HG03108 (cell line): ENCODE results near the gene RPL10A.
"Not testable (repeated sequence)": the region's sequence is repeated elsewhere in the genome, so short reads cannot be mapped to it uniquely, and the experiment has no call there.

ENCODE experiments used
- ATAC-seq: cut with Tn5 transposase; IDR thresholded peaks from one replicate; pipeline ENCODE4 v1.9.1; 2021; ENCODE audit warnings: moderate library complexity; ENCODE audit not compliant: unreplicated experiment

RPL10A gene

GRCh38 chr6:35510916-35511561 is 42.8 kb downstream of the RPL10A start:
- no peak for ATAC-seq

DNA sequence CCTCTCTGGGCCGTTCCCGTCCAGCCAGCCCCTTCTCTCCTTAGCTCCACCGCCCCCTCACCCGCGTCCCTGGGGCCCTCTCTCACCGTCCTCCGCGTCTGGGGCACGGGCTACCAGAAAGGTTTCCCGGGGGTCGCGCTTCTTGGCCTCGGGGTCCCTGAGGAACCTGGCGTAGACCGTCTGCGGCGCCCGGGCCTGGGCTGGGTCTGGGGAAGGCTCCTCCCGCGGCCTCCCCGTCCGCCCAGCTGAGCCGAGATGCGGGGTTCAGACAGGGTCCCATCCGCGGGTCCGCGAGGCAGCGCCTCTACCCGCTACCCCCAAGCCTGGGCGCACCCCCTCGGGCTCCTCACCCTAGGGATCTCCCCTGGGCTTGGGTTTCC is 43.4 kb downstream of the RPL10A start:
- no peak for ATAC-seq

DNA sequence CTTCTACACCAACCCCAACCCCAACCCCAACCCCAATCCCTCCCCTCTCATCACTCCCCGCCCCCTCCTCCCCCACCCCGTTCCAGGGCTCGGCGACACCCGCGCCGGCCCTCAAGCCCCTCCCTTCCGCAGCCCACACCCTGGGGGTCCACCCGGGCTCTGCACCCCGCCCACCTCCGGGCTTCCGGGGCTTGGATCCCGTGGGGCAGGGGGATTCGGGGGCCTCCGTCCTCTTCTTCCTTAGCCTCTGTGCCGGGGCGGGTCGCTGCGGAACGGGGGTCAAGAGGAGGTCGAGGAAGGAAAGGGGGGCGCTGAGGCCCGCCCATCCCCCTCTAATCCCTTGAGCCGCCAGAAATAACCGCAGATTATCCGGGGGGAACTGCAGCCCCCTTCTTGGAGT is 43.8 kb downstream of the RPL10A start:
- ATAC-seq: no peak

- no peak for ATAC-seq
Measured at GRCh38 chr6:35512740-35513139, 44.5 kb downstream of the RPL10A start, which contains the start of gene TULP1. TULP1 (minus strand) TSS chr6:35512896; CDS start chr6:35512858, 38 bp downstream.

DNA sequence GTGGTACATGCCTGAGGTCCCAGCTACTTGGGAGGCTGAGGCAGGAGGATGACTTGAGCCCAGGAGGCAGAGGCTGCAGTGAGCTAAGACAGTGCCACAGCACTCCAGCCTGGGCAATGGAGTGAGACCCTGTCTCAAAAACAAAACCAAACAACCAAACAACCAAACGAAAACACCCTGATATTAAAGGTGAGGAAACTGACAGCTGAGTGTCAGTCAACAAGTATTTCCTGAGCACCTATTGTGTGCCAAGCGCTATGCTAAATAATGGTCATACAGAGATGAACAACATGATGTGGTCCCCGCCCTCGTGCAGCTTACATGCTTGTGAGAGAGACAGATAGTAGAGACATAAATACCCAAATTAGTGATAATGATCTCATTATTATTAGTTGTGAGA is 46.4 kb downstream of the RPL10A start:
- ATAC-seq: no peak

- not testable (repeated sequence) for ATAC-seq
Measured at GRCh38 chr6:35515939-35516338, 47.7 kb downstream of the RPL10A start.

GRCh38 chr6:35516712-35517111 is 48.5 kb downstream of the RPL10A start:
- no peak for ATAC-seq

DNA sequence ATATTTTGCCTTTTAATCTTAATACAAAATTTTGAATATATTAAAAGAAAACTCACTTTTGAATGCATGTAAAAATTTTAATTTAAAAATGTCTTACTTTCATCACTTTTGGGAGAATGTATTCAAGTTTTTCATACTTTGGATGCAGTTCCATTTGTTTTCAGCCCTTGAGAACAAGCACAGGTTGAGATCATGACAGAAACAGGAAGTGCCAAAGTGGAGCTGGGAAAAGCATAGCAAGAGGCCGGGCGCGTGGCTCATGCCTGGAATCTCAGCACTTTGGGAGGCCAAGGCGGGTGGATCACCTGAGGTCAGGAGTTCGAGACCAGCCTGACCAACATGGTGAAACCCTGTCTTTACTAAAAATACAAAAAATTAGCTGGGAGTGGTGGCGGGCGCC is 49.8 kb downstream of the RPL10A start:
- not testable (repeated sequence) for ATAC-seq

DNA sequence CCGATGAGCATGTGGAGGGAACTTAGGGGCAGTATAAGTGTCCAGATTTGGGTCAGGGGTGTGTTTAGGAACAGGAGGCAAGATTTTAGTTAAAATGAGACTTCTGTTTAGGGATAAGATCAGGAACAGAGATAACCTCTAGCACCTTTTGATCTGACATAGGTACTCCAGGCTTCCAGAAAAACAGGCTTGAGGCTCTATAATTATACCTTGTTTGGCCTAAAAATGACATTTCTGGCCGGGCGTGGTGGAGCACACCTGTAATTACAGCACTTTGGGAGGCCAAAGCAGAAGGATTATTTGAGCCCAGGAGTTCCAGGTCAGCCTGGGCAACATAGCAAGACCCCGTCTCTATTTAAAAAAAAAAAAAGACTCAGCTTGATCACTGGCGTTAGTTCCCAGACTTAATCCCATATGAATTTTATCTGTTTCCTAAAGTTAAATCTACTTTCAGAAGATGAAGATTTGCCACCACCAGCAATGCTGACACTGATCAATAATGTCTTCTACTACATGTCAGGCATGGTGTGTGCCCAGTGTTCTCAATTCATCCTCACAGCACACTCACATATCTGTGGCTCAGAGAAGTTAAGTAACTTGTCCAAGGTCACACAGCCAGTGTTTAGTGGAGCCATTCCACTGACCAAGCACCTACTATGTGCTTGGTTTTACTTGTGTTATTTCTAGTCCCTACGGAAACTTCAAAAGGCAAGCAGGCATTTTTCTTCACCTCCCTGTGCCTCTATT is 50.5 kb downstream of the RPL10A start:
- ATAC-seq: no peak

GRCh38 chr6:35519313-35520015 is 51.3 kb downstream of the RPL10A start:
- no peak for ATAC-seq
